ENCODE measurements around the gene LILRA1. TPM values are rescaled to one million over a fixed set of nuclear protein-coding genes. Genes with fewer than 3 reads are reported as not detected.
"Not testable (repeated sequence)": the region's sequence is repeated elsewhere in the genome, so short reads cannot be mapped to it uniquely, and the experiment has no call there.

Gene LILRA1
- total RNA-seq = not detected

DNA sequence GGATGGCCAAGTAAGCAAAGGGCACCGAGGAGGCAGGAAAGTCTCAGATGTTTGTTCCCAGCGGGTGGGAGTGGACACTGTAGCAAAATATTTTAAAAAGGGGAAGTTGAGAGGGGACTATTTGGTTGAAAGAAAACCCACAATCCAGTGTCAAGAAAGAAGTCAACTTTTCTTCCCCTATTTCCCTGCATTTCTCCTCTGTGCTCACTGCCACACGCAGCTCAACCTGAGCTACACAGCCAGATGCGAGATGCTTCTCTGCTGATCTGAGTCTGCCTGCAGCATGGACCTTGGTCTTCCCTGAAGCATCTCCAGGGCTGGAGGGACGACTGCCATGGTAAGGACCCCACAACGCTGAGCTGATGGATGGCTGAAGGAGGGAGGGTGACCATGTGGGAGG lies at the start of gene LILRA1:
Gene LILRA1 (plus strand): TSS at position 188 of the 400 bp plus-strand sequence. CDS start 613 bp downstream, outside the sequence.
- Mint-ChIP-seq H3K27me3 (ENCODE audit: low read depth) (peaks cover 34% of the 10 kb centered on the region), H3K9me3 (peaks cover 21% of the 10 kb centered on the region)
- H3K4me1 Mint-ChIP-seq (ENCODE audit: low read depth); ATAC-seq; H3K36me3 Mint-ChIP-seq (ENCODE audit: insufficient read depth); DNase-seq; H3K4me3 Mint-ChIP-seq: not testable (repeated sequence)

DNA sequence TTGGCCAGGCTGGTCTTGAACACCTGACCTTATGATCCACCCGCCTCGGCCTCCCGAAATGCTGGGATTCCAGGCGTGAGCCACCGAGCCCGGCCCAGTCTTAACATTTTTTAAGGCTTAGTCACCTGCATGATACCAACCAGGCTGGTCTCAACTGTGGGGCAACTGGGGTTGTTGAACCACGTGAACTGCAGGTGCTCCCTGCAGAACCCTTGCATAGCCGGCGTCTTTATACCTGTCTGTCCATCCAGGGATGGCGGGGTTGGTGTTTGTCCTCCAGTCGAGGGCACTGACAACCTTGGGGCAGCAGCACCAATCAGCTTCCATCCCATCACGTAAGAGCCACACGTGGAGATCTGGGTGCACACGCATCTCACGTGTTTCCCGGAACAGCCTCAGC lies 44.6 kb upstream of the LILRA1 start:
- Mint-ChIP-seq H3K36me3 (ENCODE audit: insufficient read depth) (no peaks in the 10 kb centered on the region), H3K27me3 (ENCODE audit: low read depth) (peaks cover 22% of the 10 kb centered on the region), H3K9me3 (no peaks in the 10 kb centered on the region), H3K4me3 (no peak overlapping the region), H3K4me1 (ENCODE audit: low read depth) (peaks cover 4% of the 10 kb centered on the region)
- DNase-seq = no peak
- no peak for ATAC-seq

DNA sequence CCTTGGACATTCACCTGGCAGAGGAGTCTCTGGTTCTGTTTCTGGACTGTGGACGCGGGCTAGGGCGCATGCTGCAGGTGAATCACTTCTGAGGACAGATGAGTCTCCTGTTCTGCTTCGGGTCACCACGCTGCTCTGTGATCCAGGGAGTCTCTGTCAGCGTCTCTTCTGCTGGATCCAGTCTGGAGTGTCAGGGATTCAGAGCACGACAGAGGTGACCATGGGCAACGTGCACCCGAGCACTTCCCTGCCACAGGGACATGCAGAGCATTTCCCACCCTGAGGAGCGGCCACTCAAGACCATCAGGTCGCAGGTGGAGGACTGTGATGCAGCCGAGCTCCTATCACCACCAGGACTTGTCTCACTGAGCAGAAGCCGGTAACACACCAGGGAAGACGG lies 44.2 kb upstream of the LILRA1 start:
- no peak for DNase-seq
- no peak for ATAC-seq
- peaks cover 4% of the 10 kb centered on the region for H3K4me1 Mint-ChIP-seq (ENCODE audit: low read depth)
- no peaks in the 10 kb centered on the region for H3K9me3 Mint-ChIP-seq
- H3K36me3 Mint-ChIP-seq (ENCODE audit: insufficient read depth) = no peaks in the 10 kb centered on the region
- H3K27me3 Mint-ChIP-seq (ENCODE audit: low read depth) = peaks cover 22% of the 10 kb centered on the region
- no peak overlapping the region for H3K4me3 Mint-ChIP-seq

DNA sequence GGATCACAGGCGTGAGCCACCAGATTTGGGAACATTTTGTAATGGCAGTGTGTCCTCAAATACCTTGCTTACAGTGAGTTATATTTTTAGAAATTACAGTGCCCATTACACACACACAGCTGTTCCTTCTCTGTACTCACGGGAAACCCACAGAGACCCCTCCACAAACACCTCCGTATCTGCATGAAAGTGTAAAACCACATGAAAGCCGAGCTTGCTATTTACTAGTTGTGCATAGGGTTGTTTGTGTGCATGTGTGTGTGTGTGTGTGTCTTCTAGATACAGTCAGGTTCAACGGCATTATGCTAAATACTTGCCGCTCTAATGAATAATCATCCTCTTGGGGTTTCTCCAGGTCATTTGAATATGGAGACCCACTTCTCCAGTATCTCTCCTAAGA lies 42.1 kb upstream of the LILRA1 start:
- peak in 1 of 2 donors; percentile 52 for ATAC-seq
- H3K27me3 Mint-ChIP-seq (ENCODE audit: low read depth) = peaks cover 26% of the 10 kb centered on the region
- DNase-seq = no peak
- no peak overlapping the region for H3K4me3 Mint-ChIP-seq
- no peaks in the 10 kb centered on the region for H3K9me3 Mint-ChIP-seq
- H3K36me3 Mint-ChIP-seq (ENCODE audit: insufficient read depth) = no peaks in the 10 kb centered on the region
- peaks cover 4% of the 10 kb centered on the region for H3K4me1 Mint-ChIP-seq (ENCODE audit: low read depth)

DNA sequence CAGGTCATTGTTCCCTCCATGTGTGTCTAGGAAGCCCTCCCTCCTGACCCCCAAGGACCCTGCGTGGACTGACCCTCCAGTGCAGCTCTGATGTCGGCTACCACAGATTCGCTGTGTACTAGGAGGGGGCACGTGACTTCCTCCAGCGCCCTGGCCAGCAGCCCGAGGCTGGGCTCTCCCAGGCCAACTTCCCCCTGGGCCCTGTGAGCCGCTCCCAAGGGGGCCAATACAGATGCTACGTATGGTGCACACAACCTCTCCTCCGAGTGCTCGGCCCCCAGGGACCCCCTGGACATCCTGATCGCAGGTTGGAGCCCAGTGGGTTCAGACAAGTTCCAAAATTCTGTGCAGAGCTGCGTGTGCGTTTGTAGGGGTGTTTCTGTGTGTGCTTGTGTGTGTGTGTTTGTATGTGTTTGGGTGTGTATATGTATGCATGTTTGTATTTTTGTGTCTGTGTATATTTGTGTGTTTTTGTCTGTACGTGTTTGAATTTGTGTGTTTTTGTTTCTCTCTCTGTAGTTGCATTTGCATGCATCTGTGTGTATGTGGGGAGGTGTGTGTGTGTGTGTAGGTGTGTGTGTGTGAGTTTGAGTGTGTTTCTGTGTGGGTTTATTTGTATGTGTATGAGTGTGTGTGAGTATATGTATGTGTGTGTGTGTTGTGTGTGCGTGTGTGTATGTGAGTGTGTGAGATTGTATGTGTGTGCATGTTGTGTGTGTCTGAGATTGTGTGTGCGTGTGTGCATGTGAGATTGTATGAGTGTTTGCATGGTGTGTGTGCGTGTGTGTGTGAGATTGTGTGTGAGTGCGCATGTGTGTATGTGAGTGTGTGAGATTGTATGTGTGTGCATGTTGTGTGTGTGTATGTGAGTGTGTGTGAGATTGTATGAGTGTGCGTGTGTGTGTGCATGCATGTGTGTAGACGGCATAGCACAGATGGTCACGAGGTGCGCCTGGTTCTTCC lies 41.2 kb upstream of the LILRA1 start:
- no peaks in the 10 kb centered on the region for H3K9me3 Mint-ChIP-seq
- no peak overlapping the region for H3K4me3 Mint-ChIP-seq
- DNase-seq = no peak
- H3K36me3 Mint-ChIP-seq (ENCODE audit: insufficient read depth) = no peaks in the 10 kb centered on the region
- peaks cover 4% of the 10 kb centered on the region for H3K4me1 Mint-ChIP-seq (ENCODE audit: low read depth)
- H3K27me3 Mint-ChIP-seq (ENCODE audit: low read depth) = peaks cover 26% of the 10 kb centered on the region
- ATAC-seq = no peak

DNA sequence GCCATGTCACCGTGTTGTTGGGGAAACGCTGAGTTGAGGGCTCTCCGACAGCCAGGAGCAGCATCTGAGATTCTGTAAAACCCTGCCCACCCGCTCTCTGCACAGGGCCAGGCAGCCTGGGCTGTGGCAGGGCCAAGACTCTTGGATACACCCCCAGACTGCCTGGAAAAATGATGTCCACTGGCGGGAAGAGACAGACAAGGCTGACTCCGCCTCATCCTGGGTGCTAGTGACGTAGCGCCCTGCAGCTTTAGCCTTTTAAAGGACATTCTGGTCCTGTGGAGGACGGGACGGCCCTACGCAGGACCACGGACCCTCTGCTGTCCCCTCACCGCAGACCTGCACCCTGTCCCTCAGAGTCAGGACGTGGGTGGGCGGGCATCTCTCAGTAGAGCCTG lies 40.5 kb upstream of the LILRA1 start:
- Mint-ChIP-seq H3K4me1 (ENCODE audit: low read depth) (peaks cover 4% of the 10 kb centered on the region), H3K9me3 (no peaks in the 10 kb centered on the region), H3K36me3 (ENCODE audit: insufficient read depth) (no peaks in the 10 kb centered on the region), H3K27me3 (ENCODE audit: low read depth) (peaks cover 28% of the 10 kb centered on the region), H3K4me3 (no peak overlapping the region)
- ATAC-seq = no peak
- no peak for DNase-seq

DNA sequence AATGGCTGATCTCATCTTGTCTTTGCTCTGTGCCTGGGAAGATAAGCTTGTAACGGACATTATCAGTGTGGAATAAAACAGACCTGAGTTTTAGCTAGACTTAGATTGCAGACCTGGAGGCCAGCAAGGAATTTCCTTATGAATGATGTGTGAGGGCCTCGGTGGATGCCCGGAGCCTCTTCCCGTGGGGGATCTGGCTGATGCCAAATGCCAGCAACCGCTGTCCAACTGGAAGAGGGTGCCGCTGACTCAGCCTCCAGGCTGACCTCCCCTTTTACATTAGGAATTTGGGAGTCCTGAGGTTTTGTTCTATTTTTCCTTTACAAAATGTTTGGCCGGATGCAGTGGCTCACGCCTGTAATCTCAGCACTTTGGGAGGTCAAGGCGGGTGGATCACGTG lies 39.4 kb upstream of the LILRA1 start:
- no peak for ATAC-seq
- peaks cover 38% of the 10 kb centered on the region for H3K27me3 Mint-ChIP-seq (ENCODE audit: low read depth)
- no peak overlapping the region for H3K4me3 Mint-ChIP-seq

DNA sequence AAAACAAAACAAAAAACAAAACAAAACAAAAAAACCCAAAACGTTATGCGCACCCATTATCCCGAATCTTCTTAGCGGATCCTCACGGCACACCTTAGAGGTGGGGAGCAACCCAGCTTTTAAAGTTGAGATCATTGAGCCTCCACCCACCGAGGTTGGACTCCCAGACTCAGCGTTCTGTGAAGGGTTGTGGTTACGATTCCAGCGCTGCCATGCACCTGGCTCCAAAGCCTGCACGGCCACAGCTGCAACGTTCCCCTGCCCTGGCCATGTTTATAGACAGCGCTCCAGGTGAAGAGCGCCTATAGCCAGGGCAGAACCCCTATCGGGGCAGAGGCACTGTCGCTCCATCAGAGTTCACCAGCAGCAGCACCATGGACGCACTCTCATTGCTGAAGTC lies 38.5 kb upstream of the LILRA1 start:
- no peak overlapping the region for H3K4me3 Mint-ChIP-seq
- peaks cover 4% of the 10 kb centered on the region for H3K4me1 Mint-ChIP-seq (ENCODE audit: low read depth)
- ATAC-seq (no peak), DNase-seq (no peak)
- H3K9me3 Mint-ChIP-seq = no peaks in the 10 kb centered on the region
- H3K36me3 Mint-ChIP-seq (ENCODE audit: insufficient read depth) = no peaks in the 10 kb centered on the region
- peaks cover 38% of the 10 kb centered on the region for H3K27me3 Mint-ChIP-seq (ENCODE audit: low read depth)

More for the DNA sequence above, 39.4 kb upstream of the LILRA1 start:
- Mint-ChIP-seq H3K9me3 (no peaks in the 10 kb centered on the region), H3K36me3 (ENCODE audit: insufficient read depth) (no peaks in the 10 kb centered on the region), H3K4me1 (ENCODE audit: low read depth) (peaks cover 4% of the 10 kb centered on the region)
- no peak for DNase-seq

DNA sequence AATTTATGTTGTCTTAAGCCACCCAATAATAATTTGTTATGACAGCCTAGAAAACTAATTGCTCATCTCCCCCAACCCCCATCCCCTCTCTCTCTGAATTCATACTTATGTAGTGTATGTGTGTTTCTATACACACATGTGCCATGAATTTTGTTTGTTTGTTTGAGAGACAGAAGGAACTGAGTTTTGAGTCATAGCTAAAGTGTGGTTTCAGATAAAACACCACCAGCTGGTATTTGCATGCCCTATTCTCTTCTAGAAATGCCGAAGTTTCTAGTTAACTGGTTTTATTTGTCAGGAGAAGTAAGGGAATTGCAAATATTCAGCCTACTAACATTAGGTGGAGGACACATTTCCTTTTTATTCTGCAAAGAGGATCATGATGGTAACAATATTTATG lies 37.2 kb upstream of the LILRA1 start:
- Mint-ChIP-seq H3K4me3 (no peak overlapping the region), H3K9me3 (no peaks in the 10 kb centered on the region), H3K27me3 (ENCODE audit: low read depth) (peaks cover 40% of the 10 kb centered on the region), H3K36me3 (ENCODE audit: insufficient read depth) (no peaks in the 10 kb centered on the region), H3K4me1 (ENCODE audit: low read depth) (peaks cover 4% of the 10 kb centered on the region)
- DNase-seq (no peak), ATAC-seq (no peak)

DNA sequence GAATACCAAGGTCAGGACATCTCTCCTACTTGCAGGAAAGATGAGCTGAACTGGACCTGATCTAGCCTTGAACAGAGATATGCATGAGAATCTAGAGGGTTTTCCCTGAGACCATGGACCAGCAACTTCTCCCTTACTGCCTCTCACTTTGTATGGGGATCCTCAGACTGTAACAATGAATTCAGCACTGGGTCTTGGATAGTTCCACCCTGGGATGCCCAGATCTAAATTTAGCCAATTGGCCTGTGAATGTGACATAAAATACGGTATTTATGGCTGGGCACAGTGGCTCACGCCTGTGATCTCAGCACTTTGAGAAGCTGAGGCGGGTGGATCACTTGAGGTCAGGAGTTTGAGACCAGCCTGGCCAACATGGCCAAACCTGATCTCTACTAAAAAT lies 35.1 kb upstream of the LILRA1 start:
- Mint-ChIP-seq H3K9me3 (no peaks in the 10 kb centered on the region), H3K27me3 (ENCODE audit: low read depth) (peaks cover 38% of the 10 kb centered on the region), H3K4me1 (ENCODE audit: low read depth) (no peaks in the 10 kb centered on the region), H3K4me3 (no peak overlapping the region), H3K36me3 (ENCODE audit: insufficient read depth) (no peaks in the 10 kb centered on the region)
- ATAC-seq (no peak), DNase-seq (no peak)

DNA sequence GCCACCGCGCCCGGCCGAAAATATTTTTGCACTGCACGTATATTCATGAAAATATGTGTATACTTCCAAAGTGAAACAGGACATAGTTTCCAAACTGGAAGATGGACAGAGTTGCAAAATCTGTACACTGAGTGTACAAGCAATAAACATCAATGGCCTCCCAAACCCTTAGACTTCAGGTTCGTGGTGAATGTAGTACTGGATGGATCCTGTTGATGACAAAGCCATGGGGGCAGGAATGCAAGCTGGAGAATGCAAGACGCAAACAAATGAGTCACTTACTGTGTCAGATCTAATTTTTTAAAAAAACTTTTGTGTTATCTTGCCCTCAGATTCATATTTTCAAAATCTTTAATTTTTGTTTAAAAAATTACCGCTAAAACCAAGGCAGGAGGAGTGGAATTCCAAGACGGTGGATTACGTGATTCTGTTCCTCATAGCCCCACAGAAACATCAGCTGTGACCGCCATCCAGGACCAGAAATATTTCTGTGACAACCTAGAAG lies 32.5 kb upstream of the LILRA1 start:
- H3K27me3 Mint-ChIP-seq (ENCODE audit: low read depth) = peaks cover 29% of the 10 kb centered on the region
- no peaks in the 10 kb centered on the region for H3K4me1 Mint-ChIP-seq (ENCODE audit: low read depth)
- no peaks in the 10 kb centered on the region for H3K36me3 Mint-ChIP-seq (ENCODE audit: insufficient read depth)
- DNase-seq (no peak), ATAC-seq (no peak)
- H3K9me3 Mint-ChIP-seq = no peaks in the 10 kb centered on the region
- H3K4me3 Mint-ChIP-seq = no peak overlapping the region

DNA sequence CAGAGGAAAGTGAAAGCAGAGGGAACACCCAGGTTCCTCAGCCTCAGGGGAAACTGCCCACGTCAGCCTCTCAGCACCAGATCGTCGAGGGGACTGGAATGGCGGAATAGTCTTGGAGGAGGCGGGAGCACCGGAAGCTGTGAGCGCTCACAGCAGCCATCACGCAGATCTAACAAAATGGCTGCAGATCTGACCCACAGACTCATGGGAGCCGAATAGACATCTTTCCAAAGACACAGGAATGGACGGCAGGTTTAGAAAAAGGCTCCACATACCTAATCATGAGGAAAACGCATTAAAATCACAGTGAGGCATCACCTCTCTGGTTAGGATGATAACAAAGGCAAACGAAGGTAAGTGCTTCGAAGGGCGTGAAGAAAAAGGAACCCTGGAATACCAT lies 31.6 kb upstream of the LILRA1 start:
- H3K27me3 Mint-ChIP-seq (ENCODE audit: low read depth) = peaks cover 33% of the 10 kb centered on the region
- H3K4me1 Mint-ChIP-seq (ENCODE audit: low read depth) = no peaks in the 10 kb centered on the region
- no peak overlapping the region for H3K4me3 Mint-ChIP-seq
- no peaks in the 10 kb centered on the region for H3K9me3 Mint-ChIP-seq
- H3K36me3 Mint-ChIP-seq (ENCODE audit: insufficient read depth) = no peaks in the 10 kb centered on the region
- ATAC-seq (no peak), DNase-seq (no peak)

DNA sequence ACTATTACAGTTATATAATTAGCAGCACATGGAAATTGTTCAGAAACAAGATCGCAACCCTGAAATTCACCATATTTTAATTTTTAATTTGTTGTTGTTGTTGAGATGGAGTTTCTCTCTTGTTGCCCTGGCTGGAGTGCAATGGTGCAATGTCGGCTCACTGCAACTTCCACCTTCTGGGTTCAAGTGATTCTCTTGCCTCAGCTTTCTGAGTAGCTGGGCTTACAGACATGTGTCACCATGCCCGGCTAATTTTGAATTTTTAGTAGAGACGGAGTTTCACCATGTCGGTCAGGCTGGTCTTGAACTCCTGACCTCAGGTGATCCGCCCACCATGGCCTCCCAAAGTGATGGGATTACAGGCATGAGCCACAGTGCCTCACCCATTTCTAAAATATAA lies 30.2 kb upstream of the LILRA1 start:
- H3K4me3 Mint-ChIP-seq; H3K36me3 Mint-ChIP-seq (ENCODE audit: insufficient read depth); DNase-seq; H3K4me1 Mint-ChIP-seq (ENCODE audit: low read depth); H3K9me3 Mint-ChIP-seq; ATAC-seq: not testable (repeated sequence)
- H3K27me3 Mint-ChIP-seq (ENCODE audit: low read depth) = peaks cover 32% of the 10 kb centered on the region

DNA sequence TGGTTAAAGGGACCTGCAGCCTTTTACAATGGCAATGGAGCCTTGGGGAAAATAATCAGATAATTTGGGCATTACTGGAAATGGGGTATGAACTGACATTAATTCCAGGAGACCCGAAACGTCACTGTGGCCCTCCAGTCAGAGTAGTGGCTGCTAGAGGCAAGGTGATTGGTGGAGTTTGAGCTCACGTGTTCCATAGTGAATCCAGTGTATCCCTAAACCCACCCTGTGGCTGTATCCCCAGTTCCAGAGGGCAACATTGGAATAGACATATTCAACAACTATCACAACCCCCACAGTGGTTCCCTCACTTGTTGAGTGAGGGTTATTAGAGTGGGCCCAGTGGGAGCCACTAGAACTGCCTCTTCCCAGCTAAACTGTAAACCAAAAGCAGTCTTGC lies 23.1 kb upstream of the LILRA1 start:
- ATAC-seq = no peak
- no peak overlapping the region for H3K4me3 Mint-ChIP-seq
- H3K27me3 Mint-ChIP-seq (ENCODE audit: low read depth) = peaks cover 53% of the 10 kb centered on the region
- H3K4me1 Mint-ChIP-seq (ENCODE audit: low read depth) = peaks cover 6% of the 10 kb centered on the region
- no peak for DNase-seq
- H3K36me3 Mint-ChIP-seq (ENCODE audit: insufficient read depth) = no peaks in the 10 kb centered on the region
- H3K9me3 Mint-ChIP-seq = no peaks in the 10 kb centered on the region

All from activated T-cell treated with anti-CD3 and anti-CD28 coated beads, Interleukin-2, amount 50 U/mL, for 4 hours (primary cell).